ENCODE results near the gene RBM8A.

GRCh38 chr1:145962157-145963102 is 35.1 kb upstream of the RBM8A start:
- TF ChIP-seq CTCF (IDR thresholded peaks at IDR 0.05): no peak
- TF ChIP-seq POLR2A (IDR thresholded peaks at IDR 0.05): no peak

Measured in lower leg skin (tissue), 3 donors.